ENCODE data around the gene UBR2.

Gene UBR2

DNA sequence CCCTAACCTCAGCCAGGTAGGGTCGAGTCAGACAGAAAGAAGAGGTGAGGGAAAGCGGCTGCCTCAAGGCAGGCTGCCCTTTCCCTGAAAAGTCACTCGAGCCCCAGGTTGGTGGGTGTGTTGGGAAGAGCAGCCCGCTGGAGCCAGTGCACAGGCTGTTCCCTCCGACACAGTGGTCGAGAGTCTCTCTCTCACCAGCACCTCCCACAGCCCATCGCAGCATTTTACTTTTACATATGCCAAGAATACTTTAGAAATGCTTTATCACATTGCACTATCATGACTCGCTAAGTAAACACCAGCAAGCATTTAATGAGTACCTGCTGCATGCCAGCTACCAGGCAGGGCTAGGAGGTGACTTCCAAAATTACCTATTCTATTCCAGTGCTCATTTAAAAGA lies 156.9 kb downstream of the UBR2 start:
- Histone ChIP-seq H3K36me3 (no peaks in the 10 kb centered on the region), H3K9me3 (no peaks in the 10 kb centered on the region), H3K4me1 (no peaks in the 10 kb centered on the region), H3K4me3 (ENCODE audit: low read depth, low read length) (no peak overlapping the region), H3K27me3 (no peaks in the 10 kb centered on the region)
- TF ChIP-seq, protein P1, sequence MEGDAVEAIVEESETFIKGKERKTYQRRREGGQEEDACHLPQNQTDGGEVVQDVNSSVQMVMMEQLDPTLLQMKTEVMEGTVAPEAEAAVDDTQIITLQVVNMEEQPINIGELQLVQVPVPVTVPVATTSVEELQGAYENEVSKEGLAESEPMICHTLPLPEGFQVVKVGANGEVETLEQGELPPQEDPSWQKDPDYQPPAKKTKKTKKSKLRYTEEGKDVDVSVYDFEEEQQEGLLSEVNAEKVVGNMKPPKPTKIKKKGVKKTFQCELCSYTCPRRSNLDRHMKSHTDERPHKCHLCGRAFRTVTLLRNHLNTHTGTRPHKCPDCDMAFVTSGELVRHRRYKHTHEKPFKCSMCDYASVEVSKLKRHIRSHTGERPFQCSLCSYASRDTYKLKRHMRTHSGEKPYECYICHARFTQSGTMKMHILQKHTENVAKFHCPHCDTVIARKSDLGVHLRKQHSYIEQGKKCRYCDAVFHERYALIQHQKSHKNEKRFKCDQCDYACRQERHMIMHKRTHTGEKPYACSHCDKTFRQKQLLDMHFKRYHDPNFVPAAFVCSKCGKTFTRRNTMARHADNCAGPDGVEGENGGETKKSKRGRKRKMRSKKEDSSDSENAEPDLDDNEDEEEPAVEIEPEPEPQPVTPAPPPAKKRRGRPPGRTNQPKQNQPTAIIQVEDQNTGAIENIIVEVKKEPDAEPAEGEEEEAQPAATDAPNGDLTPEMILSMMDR (IDR thresholded peaks at IDR 0.05; ENCODE audit: low read depth, low read length), result no peak
- no peak for DNase-seq

DNA sequence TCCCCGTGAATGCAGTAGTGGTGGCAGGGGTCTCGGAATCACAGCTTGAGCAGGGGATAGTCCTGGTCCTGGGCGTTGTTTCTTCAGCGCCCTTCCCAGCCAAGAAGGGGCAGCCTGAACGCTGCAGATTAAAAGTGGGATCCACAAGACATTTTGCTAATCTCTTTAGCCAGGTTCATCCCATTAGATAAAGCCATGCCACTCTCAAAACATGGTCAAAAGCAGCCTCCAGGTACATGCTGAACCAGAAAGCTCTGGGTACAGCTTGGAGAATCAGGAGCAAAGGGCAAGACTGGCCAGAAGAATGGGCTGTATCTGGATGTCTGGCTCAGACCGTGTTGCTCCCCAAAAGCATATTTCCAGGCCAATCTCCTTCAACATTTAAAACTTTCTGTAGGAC lies 158.7 kb downstream of the UBR2 start, which contains the start of gene PRPH2:
PRPH2 (minus strand) TSS at position 101 of the 400 bp plus-strand sequence. CDS start 263 bp downstream, outside the sequence.
- no peak within 1 kb of the TSS for H3K4me3 ChIP-seq (ENCODE audit: low read depth, low read length)
- H3K36me3 ChIP-seq, result no peaks in the 10 kb centered on the region
- no peaks in the 10 kb centered on the region for H3K4me1 ChIP-seq
- no peaks in the 10 kb centered on the region for H3K27me3 ChIP-seq
- no peaks in the 10 kb centered on the region for H3K9me3 ChIP-seq
- DNase-seq, result no peak
- TF ChIP-seq, protein P1 (IDR thresholded peaks at IDR 0.05; ENCODE audit: low read depth, low read length), result no peak

DNA sequence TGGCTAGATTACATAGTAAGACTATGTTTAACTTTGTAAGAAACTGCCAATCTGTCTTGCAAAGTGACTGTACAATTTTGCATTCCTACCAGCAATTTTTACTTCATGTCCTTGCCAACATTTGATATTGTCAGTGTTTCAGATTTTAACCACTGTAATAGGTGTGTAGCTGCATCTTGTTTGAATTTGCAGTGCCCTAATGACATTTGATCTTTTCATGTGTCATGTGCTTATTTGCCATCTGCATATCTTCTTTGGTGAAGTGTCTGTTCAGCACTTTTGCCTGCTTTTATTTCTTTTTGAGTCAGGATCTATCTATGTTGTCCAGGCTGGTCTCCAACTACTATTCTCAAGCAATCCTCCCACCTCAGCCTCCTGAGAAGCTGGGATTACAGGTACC lies 161.0 kb downstream of the UBR2 start:
- no peak overlapping the region for H3K4me3 ChIP-seq (ENCODE audit: low read depth, low read length)

DNA sequence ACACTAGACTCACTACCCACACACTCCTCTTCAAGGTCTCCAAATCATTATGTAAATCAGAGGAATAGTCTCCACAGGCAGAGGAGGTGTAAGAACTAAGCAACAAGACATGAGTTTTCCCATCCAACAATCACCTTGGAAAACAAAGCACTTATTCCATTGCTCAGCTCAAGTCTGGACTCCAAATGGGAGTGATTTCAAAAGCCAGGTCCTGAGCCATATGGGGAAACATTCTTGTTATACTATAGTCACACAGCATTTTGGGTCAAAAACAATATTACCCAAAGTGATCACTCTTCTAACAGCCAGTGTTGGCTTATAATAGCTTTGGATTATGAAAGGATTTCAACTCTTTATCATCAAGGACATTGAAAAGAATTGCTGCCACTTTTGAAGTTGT lies 162.2 kb downstream of the UBR2 start:
- Histone ChIP-seq H3K9me3 (no peaks in the 10 kb centered on the region), H3K4me1 (no peaks in the 10 kb centered on the region), H3K4me3 (ENCODE audit: low read depth, low read length) (no peak overlapping the region), H3K27me3 (no peaks in the 10 kb centered on the region), H3K36me3 (no peaks in the 10 kb centered on the region)
- TF ChIP-seq, protein P1 (IDR thresholded peaks at IDR 0.05; ENCODE audit: low read depth, low read length), result no peak
- no peak for DNase-seq

More for the DNA sequence above, 161.0 kb downstream of the UBR2 start:
- TF ChIP-seq, protein P1 (IDR thresholded peaks at IDR 0.05; ENCODE audit: low read depth, low read length), result no peak
- DNase-seq, result no peak
- no peaks in the 10 kb centered on the region for H3K4me1 ChIP-seq
- H3K36me3 ChIP-seq, result no peaks in the 10 kb centered on the region
- H3K27me3 ChIP-seq, result no peaks in the 10 kb centered on the region
- H3K9me3 ChIP-seq, result no peaks in the 10 kb centered on the region

DNA sequence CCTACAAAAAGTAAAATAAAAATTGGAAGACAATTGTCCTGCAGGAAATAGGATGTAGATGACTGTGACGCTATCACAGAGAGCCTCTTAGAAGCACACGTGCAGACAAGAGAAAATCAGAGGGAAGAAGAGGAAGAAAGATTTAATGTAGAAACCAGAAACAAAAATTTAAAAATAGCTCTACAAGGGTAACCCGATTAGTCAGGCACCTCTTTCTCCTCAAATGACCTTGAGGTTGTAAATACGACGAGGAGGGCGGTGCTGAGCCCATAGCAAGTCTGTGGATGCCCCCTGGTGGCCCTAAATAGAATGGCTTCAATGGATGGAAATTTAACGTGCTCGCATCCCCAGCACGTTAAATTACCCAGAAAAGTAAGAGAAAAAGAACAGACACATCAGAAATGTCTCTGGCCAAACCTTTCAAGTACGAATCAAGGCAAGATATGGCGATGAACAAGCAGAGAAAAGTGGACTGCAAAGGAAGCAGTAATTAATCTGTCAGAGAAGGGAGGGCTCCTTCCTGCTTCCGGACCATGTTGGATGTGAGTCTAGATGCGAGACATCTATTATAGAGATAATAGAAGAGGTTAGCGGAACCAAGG lies 162.8 kb downstream of the UBR2 start:
- Histone ChIP-seq H3K4me3 (ENCODE audit: low read depth, low read length) (peak overlapping the region; percentile 21; the same call in 1 of the 2 replicates), H3K27me3 (no peaks in the 10 kb centered on the region)
- TF ChIP-seq, protein P1 (IDR thresholded peaks at IDR 0.05; ENCODE audit: low read depth, low read length), result peak; percentile 93

DNA sequence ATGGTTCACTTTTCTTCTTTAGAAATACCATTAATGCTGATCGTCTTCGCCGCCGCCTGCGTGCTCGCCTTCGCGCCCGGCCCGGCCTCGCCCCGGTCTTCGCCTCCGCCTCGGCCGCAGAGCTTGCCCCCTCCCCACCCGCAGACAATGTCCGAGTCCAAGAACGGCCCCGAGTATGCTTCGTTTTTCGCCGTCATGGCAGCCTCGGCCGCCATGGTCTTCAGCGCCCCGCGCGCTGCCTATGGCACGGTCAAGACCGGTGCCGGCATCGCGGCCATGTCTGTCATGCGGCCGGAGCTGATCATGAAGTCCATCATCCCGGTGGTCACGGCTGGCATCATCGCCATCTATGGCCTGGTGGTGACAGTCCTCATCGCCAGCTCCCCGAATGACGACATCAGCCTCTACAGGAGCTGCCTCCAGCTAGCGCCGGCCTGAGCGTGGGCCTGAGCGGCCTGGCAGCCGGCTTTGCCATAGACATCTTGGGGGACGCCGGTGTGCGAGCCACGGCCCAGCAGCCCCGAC lies 163.3 kb downstream of the UBR2 start:
- Histone ChIP-seq H3K4me1 (no peaks in the 10 kb centered on the region), H3K9me3 (no peaks in the 10 kb centered on the region), H3K36me3 (no peaks in the 10 kb centered on the region), H3K27me3 (no peaks in the 10 kb centered on the region), H3K4me3 (ENCODE audit: low read depth, low read length) (no peak overlapping the region)
- TF ChIP-seq, protein P1 (IDR thresholded peaks at IDR 0.05; ENCODE audit: low read depth, low read length), result no peak
- no peak for DNase-seq

More for the DNA sequence above, 162.8 kb downstream of the UBR2 start:
- DNase-seq, result peak; percentile 67
- Histone ChIP-seq H3K4me1 (no peaks in the 10 kb centered on the region), H3K36me3 (no peaks in the 10 kb centered on the region), H3K9me3 (no peaks in the 10 kb centered on the region)
